Stimulated activated naive CD8-positive, alpha-beta T cell treated with anti-CD3 and anti-CD28 coated beads, Interleukin-15, Interleukin-2, amounts not matched to agents 100 ng/mL and 50 ng/mL, for 24 hours (primary cell): ENCODE measurements around the gene TFEB.

Experiments used
- H3K27ac Mint-ChIP-seq: one replicate; pipeline ENCODE4 v1.8.0; 2021; ENCODE audit warnings: mild to moderate bottlenecking, mixed read lengths
- H3K27me3 Mint-ChIP-seq: one replicate; pipeline ENCODE4 v1.8.0; 2021; ENCODE audit warnings: mixed read lengths
- H3K36me3 Mint-ChIP-seq: one replicate; pipeline ENCODE4 v1.8.0; 2021; ENCODE audit warnings: low read depth, mixed read lengths
- H3K4me1 Mint-ChIP-seq: one replicate; pipeline ENCODE4 v1.8.0; 2021; ENCODE audit warnings: low read depth, mixed read lengths
- H3K4me3 Mint-ChIP-seq: one replicate; pipeline ENCODE4 v1.8.0; 2021; ENCODE audit warnings: mild to moderate bottlenecking, mixed read lengths
- H3K9me3 Mint-ChIP-seq: one replicate; pipeline ENCODE4 v1.8.0; 2021; ENCODE audit warnings: mixed read lengths

TFEB gene

DNA sequence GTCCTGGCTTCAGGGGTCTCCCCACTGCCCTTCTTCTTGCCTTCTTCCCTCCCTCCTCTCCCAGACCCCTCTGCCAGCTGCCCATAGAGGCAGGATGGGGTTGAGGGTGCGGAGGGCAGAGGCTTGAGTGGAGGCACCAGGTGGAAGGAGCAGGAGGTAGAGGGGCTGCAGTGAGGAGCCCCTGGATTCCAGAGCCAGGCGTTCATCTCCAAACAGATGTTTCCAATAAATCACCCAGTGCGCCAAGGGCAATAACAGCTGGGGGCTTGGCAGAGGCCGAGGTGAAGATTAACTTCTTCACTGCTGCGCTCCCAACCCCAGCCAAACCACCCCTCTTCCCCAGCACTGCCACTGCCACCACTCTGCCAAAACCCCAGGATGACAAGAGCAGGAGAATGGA, 86.5 kb downstream of the TFEB start:
- H3K4me1 Mint-ChIP-seq = no peaks in the 10 kb centered on the region
- H3K9me3 Mint-ChIP-seq = no peaks in the 10 kb centered on the region
- no peaks in the 10 kb centered on the region for H3K27me3 Mint-ChIP-seq
- H3K36me3 Mint-ChIP-seq = no peaks in the 10 kb centered on the region
- no peak overlapping the region for H3K4me3 Mint-ChIP-seq
- no peak overlapping the region for H3K27ac Mint-ChIP-seq

DNA sequence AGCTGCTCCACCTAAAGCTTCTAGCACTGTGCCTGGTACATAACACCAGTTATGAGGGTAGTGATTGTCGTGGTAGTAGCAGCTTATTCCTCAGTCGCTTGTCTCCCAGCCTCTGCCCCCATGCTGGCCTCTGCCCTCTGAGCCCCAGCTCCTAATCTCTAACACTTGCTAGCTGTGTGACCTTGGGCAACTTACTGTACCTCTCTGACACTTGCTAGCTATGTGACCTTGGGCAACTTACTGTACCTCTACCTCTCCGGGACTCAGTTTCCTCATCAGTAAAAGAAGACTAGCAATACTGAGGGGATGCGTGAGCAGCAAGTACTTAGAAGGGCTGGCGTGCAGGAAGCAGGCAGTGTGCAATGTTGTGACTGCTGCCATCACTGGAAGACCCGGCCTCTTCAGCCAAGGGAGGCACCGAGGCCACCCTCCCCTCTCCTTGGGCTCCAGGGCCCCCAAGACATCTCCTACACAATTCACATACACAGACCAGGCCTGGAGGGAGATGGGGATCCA, 87.3 kb downstream of the TFEB start:
- Mint-ChIP-seq H3K27me3 (no peaks in the 10 kb centered on the region), H3K4me3 (no peak overlapping the region), H3K36me3 (no peaks in the 10 kb centered on the region), H3K9me3 (no peaks in the 10 kb centered on the region), H3K27ac (no peak overlapping the region), H3K4me1 (no peaks in the 10 kb centered on the region)

DNA sequence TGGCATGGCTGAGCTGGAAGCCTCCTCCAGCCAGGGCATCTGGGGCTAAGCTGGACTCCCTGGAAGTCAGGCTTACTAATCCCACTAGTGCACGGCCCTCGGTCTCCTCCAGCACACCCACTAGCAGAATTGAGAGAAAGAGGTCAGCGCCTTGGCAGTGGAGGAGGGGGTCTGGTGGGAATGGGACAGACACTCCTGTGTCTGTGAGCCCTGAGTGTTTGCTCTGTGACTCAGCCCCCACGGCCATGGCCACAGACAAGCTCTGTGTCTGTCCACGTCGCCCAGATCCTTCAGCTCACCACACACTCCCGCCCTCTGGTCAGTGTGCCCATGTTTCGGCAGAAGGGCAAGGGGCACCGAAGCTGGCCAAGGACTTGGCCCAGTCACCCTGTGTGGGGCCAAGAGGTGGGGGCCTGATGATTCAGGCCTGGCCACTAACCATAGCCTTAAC, 88.3 kb downstream of the TFEB start:
- Mint-ChIP-seq H3K27ac (no peak overlapping the region), H3K4me1 (no peaks in the 10 kb centered on the region), H3K27me3 (peaks cover 5% of the 10 kb centered on the region), H3K9me3 (no peaks in the 10 kb centered on the region), H3K36me3 (no peaks in the 10 kb centered on the region), H3K4me3 (no peak overlapping the region)

DNA sequence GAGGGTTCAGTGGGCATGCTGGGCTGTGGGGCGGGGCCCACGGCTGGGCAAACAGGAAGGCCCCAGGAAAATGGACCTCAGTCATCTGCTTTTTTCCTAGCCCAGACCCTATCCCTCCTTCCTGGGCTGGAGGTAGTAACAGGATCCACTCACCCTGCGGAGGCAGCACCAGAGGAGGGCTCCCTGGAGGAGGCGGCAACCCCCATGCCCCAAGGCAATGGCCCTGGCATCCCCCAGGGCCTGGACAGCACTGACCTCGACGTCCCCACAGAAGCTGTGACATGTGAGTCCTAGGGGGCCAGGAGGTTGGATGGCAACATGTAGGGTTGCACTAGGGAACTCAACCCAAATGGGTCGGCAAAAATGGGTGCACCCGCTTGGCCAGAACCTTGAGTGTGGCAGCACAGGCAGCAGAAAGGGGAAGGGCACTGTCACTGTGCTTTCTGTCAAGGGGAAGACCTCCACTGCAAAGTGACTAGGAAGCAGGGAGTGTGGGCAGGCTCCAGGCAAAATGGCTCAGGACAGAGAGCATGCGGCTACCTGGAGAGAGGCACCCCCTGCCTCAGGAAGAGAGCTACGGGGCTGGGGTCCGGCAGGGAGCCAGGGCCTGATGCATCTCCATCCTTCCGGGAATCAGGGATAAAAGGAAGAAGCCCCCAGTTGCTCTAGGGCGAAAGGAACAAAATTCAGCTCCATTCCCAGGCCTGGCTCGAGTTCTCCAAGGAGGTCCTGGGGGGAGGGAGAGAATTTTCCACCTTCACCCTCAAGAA, 89.2 kb downstream of the TFEB start:
- Mint-ChIP-seq H3K27ac (no peak overlapping the region), H3K9me3 (no peaks in the 10 kb centered on the region), H3K4me3 (no peak overlapping the region), H3K36me3 (no peaks in the 10 kb centered on the region), H3K4me1 (no peaks in the 10 kb centered on the region), H3K27me3 (peaks cover 9% of the 10 kb centered on the region)

DNA sequence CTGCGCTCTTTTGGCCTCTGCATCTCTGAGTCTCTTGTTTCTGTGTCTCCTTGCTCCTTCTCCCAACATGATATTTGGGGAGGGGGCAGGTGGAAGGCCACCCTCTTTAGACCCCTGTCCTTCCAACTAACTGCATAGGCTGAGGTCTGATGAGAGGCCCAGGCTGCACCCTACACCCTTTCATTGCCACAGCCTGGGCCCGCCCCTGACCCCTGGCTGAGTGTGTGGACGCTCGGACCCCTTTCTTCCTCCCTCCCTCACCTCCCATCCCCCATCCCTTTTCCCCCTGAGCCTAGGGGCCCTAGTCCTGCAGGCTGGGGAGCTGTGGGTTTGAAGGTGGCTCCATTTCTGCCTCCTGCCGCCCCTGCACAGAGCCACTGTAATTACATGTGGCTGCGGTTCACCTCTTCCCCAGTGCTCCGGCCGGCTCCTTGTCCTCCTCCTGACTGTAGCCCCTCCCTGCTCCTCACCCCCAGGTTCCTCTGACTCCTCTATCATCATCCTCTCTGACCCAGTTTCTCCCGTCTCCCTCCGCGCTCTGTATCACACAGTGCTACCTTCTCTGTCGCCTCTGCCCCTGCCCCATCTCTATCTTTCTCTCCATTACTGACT, 90.3 kb downstream of the TFEB start:
- Mint-ChIP-seq H3K4me3 (no peak overlapping the region), H3K36me3 (no peaks in the 10 kb centered on the region), H3K27me3 (peaks cover 13% of the 10 kb centered on the region), H3K27ac (no peak overlapping the region), H3K4me1 (no peaks in the 10 kb centered on the region), H3K9me3 (no peaks in the 10 kb centered on the region)

DNA sequence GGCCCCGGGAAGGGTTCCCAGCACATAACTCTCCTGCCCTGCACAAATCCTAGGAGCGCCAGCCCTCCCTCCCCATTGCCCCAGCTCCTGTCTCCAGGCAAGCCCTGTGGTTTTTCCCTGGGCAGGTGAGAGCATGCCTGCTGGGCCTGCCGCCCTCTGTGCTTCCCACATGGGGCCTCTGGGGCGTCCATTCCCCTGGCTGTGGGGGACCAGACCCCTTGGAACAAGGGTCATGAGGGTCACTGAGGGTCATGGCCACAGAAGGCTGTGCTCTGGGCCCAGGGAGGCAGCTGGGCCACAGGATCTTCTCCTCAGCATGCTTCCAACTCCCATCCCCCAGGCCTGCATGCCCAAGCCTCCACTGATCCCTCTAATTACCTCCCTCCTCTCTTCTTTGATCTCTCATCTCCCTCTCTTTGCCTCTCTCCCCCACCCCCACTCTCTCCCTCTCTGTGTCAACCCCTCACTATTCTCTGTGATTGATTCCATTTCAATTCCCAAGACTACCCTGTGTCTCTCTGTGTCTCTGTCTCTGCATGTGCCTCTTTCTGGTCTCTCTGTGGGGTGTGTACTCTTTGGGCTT, 91.0 kb downstream of the TFEB start:
- H3K4me1 Mint-ChIP-seq = no peaks in the 10 kb centered on the region
- H3K4me3 Mint-ChIP-seq = no peak overlapping the region
- H3K27ac Mint-ChIP-seq = no peak overlapping the region

DNA sequence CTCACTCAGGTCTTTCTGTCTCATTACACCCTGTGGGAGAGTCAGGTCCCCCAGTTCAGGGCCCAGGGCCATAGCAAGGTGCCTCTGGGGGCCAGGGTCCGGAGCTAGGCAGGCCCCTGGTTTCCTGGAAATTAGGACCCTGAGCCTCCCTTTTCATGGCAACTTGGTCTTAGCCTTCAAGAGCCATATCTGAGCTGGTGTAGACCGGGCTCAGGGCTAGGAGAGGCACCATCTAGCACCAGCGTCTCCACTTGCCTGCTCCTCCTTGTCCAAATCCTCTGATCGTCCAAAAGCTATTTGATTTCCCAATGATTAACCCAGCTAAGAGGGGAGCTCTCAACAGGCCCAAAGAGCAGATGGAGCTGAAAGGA, 91.5 kb downstream of the TFEB start:
- Mint-ChIP-seq H3K9me3 (no peaks in the 10 kb centered on the region), H3K36me3 (no peaks in the 10 kb centered on the region), H3K27ac (no peak overlapping the region), H3K27me3 (peaks cover 24% of the 10 kb centered on the region), H3K4me3 (no peak overlapping the region), H3K4me1 (no peaks in the 10 kb centered on the region)

More for the DNA sequence above, 91.0 kb downstream of the TFEB start:
- H3K36me3 Mint-ChIP-seq = no peaks in the 10 kb centered on the region
- no peaks in the 10 kb centered on the region for H3K9me3 Mint-ChIP-seq
- H3K27me3 Mint-ChIP-seq = peaks cover 19% of the 10 kb centered on the region

DNA sequence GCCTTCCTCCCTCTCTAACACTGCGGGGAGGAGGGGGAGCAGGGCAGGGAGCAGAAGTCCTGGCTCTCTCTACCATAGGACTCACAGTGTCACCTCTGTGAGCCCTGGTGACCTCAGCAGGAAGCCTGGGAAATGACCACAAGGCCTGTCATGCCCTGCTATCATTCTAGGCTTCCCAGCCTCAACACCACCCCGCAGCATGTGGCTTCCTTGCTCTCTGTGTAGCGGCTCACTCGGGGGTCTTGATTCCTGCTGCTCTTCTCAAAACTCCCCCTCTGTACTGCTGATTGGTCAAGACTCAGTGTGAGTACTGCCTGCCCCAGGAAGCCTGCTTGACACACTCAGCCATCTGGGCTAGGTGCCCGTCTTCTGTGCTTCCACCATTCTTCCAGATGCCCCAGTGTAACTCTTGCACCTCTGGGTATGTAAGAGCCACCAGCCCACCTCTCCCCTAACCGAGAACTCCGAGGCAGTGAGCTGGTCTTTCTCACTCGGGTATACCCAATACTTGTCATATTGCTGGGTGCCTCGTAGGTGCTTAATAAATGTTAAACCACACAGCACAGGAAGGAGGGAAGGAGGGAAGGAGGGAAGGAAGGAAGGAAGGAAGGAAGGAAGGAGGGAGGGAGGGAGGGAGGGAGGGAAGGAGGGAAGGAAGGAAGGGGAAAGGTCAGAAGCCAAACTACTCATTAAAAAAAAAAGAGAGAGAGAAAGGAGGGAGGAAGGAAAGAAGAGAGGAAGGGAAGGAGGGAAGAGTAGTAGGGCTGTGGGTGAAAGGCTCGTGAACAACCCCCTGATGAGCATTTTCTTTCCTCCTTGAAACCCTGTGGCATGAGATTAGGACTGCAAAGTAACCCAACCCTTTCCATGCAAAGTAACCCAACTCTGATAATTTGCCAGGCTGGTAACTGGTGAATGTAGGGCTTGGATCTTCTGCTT, 92.2 kb downstream of the TFEB start:
- no peak overlapping the region for H3K27ac Mint-ChIP-seq

DNA sequence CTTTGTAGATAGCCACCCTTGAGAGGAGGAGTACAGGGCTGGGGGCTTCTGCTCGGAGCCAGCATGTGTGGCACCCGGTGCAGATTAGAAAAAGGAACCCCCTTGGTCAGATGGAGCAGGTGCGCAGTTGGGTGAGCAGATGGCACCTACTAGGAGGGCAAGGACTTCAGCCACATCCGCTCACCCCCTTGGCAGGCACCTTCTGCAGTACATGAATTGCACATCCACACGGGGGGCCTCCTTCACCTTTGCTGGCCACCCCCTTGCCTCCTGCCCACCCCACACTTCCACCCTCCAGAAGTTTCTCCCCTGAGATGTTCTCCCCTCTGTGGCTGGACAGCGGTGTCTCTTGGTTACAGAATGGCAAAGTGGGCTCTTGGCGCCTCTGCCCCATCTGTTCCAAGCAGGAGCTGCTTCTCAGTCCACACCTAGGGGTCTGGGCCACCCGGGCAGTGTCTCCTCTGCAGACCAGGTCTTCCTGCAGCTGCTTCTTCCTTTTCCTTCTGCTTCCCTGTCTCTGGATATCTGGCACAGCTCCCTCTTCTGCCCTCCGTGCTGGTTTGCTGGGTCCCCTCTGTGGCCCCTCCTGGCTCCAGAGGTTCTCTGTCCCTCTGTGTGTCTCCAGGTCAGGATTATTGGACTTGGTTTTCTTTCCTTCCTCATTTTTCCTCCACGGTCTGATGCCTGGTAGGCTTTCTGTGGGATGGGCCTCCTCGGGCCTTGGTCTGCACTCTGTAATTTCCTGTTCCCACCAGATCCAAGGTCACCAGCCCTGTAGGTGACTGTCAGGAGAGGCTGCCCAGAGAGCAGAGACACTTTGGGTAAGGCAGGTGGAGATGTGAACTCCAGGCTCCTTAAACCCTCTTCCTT, 93.1 kb downstream of the TFEB start:
- no peak overlapping the region for H3K4me3 Mint-ChIP-seq
- no peaks in the 10 kb centered on the region for H3K36me3 Mint-ChIP-seq
- H3K9me3 Mint-ChIP-seq = no peaks in the 10 kb centered on the region
- H3K27ac Mint-ChIP-seq = no peak overlapping the region
- peaks cover 5% of the 10 kb centered on the region for H3K4me1 Mint-ChIP-seq
- peaks cover 33% of the 10 kb centered on the region for H3K27me3 Mint-ChIP-seq

More for the DNA sequence above, 92.2 kb downstream of the TFEB start:
- Mint-ChIP-seq H3K36me3 (no peaks in the 10 kb centered on the region), H3K4me1 (no peaks in the 10 kb centered on the region), H3K9me3 (no peaks in the 10 kb centered on the region), H3K27me3 (peaks cover 26% of the 10 kb centered on the region), H3K4me3 (no peak overlapping the region)

DNA sequence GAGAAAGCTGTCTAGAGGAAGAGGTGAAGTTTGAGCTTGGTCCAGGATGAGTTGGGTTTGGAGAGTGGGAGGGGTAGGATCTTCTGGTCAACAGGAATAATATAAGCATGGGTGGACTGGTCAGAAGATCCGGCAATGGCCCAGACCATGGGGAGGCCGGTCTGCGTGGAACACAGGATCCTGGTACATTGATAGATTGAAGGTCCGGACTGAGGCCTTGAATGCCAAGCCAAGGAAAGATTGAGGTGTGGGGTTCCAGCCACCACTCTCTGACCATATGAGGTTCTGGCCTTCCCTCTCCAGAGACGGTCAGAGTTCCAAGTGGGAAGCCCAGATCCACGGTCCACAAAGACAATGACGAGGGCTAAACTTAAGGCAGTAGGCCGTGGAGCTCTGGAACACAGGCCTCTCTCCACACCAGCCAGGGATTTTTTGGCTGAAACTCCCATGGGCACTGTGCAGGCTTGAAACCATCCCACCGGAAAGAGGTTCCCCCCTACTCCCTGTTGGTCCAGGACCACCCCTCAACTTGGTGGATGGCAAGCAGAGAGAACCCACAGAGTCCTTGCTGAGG, 94.0 kb downstream of the TFEB start:
- peaks cover 5% of the 10 kb centered on the region for H3K4me1 Mint-ChIP-seq
- no peak overlapping the region for H3K4me3 Mint-ChIP-seq
- H3K27ac Mint-ChIP-seq = no peak overlapping the region
- H3K9me3 Mint-ChIP-seq = no peaks in the 10 kb centered on the region
- no peaks in the 10 kb centered on the region for H3K36me3 Mint-ChIP-seq
- H3K27me3 Mint-ChIP-seq = peaks cover 36% of the 10 kb centered on the region

DNA sequence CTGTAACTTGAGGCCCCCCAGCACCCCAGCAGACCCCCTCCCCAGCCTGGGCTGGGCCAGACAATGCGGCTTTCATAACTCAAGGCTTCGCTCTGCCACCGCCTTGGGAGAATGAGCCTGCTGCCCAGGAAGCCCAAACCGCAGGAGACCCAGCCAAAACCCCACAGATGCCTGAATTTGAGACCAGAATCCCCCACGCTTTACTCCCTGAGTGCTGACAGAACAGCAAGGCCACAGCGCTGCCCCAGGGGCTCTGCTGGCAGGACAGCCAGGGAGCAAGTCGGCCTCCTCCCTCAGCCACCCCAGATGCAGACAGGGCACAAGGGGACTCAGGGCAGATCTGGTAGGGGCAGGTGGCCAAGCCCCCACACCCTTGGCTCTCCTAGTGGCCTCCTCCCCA, 95.0 kb downstream of the TFEB start:
- Mint-ChIP-seq H3K9me3 (no peaks in the 10 kb centered on the region), H3K27ac (no peak overlapping the region), H3K4me1 (peaks cover 5% of the 10 kb centered on the region), H3K27me3 (peaks cover 46% of the 10 kb centered on the region), H3K36me3 (no peaks in the 10 kb centered on the region), H3K4me3 (no peak overlapping the region)

DNA sequence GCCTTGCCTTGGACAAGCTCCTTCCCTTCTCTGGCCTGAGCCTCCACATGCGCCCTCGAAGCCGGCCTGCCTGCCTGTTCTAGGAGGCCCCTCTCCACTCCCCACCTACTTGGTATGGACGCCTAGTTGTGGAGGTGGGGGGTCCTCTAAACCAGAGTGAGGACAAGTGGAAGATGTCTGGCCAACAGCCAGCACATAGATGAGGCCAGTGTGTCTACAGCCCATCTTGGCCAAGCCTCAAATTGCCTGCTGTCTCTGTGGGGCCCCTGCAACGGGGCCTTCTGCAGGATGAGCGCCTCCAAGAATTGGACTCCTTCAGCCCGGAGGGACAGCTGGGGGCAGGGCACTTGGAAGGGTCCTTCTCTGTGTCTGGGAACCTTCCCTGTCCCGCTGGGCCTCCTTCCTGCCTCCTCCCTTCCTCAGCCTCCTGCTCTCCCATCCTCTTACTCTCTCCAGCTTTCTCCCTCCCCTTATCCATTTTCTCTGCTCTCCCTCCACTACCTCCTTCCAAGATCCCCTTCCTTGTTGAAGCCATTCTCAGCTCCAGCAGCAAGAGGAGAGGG, 95.5 kb downstream of the TFEB start:
- Mint-ChIP-seq H3K4me3 (no peak overlapping the region), H3K4me1 (peaks cover 5% of the 10 kb centered on the region), H3K9me3 (no peaks in the 10 kb centered on the region), H3K27me3 (peaks cover 51% of the 10 kb centered on the region), H3K27ac (no peak overlapping the region), H3K36me3 (no peaks in the 10 kb centered on the region)

DNA sequence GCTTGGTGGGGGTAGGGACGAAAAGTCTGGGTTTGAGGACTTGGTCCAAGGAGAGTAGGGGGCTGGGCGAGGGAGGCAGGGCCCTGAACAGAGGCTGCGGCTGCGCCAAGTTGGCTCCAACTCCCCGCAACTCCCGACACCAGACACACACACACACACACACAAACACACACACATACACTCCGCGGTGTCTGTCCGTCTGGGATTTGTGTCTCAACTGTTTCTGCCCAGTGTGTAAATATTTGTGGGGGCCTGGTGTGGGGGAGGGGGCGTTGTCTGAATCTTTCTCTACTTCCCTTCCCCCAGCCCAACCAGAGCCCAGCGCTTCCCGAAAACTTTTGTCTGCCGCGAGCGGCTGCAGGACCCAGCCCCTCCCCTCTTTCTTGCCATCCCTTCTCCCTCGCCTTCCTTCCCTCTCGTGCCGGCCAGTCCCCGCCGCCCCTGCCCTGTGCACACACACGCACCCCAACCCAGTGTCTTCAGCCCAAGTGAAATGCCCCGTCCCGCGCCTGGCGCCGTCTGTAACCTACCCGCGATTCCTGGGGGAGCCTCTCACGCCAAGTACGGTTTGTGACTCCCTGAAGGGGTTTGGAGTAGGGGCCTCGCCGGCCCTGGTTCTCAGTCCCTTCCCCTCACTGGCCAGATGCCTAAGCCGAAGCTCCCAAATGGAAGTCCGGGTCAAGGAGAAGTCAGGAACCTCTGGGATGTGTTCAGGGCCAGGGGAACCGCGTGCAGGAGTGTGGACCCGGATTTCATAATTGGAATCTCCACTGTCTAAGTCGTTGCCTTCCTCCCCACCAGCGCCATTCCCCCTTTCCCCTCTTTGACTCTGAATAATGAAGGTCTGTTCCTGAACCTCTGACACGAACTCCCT, 96.2 kb downstream of the TFEB start:
- peak overlapping the region; percentile 26 for H3K4me3 Mint-ChIP-seq
- H3K27me3 Mint-ChIP-seq = peaks cover 51% of the 10 kb centered on the region
- H3K36me3 Mint-ChIP-seq = no peaks in the 10 kb centered on the region
- peaks cover 5% of the 10 kb centered on the region for H3K4me1 Mint-ChIP-seq
- no peaks in the 10 kb centered on the region for H3K9me3 Mint-ChIP-seq
- H3K27ac Mint-ChIP-seq = no peak overlapping the region
